ENCODE results near the gene GCK. TPM values are rescaled to one million over a fixed set of nuclear protein-coding genes. Genes with fewer than 3 reads are reported as not detected.

The GCK gene
- total and polyA plus RNA-seq, 2 donors (not counting 1 experiment from before 2014, with no cell fraction given) = 0.22 to 0.24 TPM

- no peak for TF ChIP-seq CTCF (IDR thresholded peaks at IDR 0.05)
- no peak for TF ChIP-seq EZH2 (IDR thresholded peaks at IDR 0.05; ENCODE audit: borderline replicate concordance, insufficient read depth, low read depth, low read length, poor library complexity, severe bottlenecking)
- WGBS (ENCODE audit: insufficient coverage) = 94% methylated on average over 16 of the region's 16 CpGs
- Histone ChIP-seq H2AFZ (ENCODE audit: insufficient read depth, low read depth, low read length, poor library complexity, severe bottlenecking) (no peak overlapping the region), H3K79me2 (ENCODE audit: control insufficient read depth, insufficient read depth, low read length) (no peaks in the 10 kb centered on the region), H3K4me2 (replicated peaks; ENCODE audit: low read depth, low read length, poor library complexity, severe bottlenecking) (no peak overlapping the region), H3K4me1 (ENCODE audit: control insufficient read depth in 2 of 2, insufficient read depth in 2 of 2, low read length in 2 of 2) (no peaks in the 10 kb centered on the region), H3K4me3 (ENCODE audit: control extremely low read depth in 1 of 5, extremely low read depth in 1 of 5, insufficient read depth in 1 of 5, low read depth in 2 of 5, low read length in 4 of 5) (no peak overlapping the region), H3K27ac (ENCODE audit: low read length in 2 of 2) (no peak overlapping the region), H4K20me1 (ENCODE audit: control insufficient read depth, insufficient read depth, low read length, poor library complexity, severe bottlenecking) (no peaks in the 10 kb centered on the region), H3K36me3 (replicated peaks in 1 of 2; ENCODE audit: control extremely low read depth in 1 of 2, control insufficient read depth in 1 of 2, extremely low read depth in 1 of 2, insufficient read depth in 2 of 2, low read length in 1 of 2) (peaks cover 0 to 42% of the 10 kb centered on the region in 2 experiments), H3K9me3 (ENCODE audit: control extremely low read depth in 1 of 3, control insufficient read depth in 2 of 3, insufficient read depth in 1 of 3, low read length in 2 of 3) (no peaks in the 10 kb centered on the region), H3K9ac (ENCODE audit: low read length) (no peak overlapping the region), H3K27me3 (replicated peaks in 1 of 4; ENCODE audit: control extremely low read depth in 1 of 4, control insufficient read depth in 3 of 4, insufficient read depth in 4 of 4, low read length in 3 of 4) (no peaks in the 10 kb centered on the region)
- intact Hi-C loops (cut with micrococcal nuclease) = no loop called here
- POLR2A ChIA-PET = interaction anchor here (1.1 kb wide), 2 partner anchors 9 to 46 kb away, joined by 3 read pairs; partner anchors contain the start of gene PGAM2
- DNase-seq (no peak), ATAC-seq (ENCODE audit: low read depth) (no peak)
- H3K4me3 Mint-ChIP-seq = no peak overlapping the region
- no peaks in the 10 kb centered on the region for H3K27me3 Mint-ChIP-seq
- no peaks in the 10 kb centered on the region for H3K4me1 Mint-ChIP-seq
- no peaks in the 10 kb centered on the region for H3K9me3 Mint-ChIP-seq (ENCODE audit: insufficient read depth)
- no peak overlapping the region for H3K27ac Mint-ChIP-seq
- CTCF ChIA-PET = no interaction called here
Observed at GRCh38 chr7:44111761-44112160, 77.5 kb downstream of the GCK start.

GRCh38 chr7:44110719-44111635 lies 78.3 kb downstream of the GCK start:
- Histone ChIP-seq H3K9ac (ENCODE audit: low read length) (no peak overlapping the region), H2AFZ (ENCODE audit: insufficient read depth, low read depth, low read length, poor library complexity, severe bottlenecking) (no peak overlapping the region), H3K79me2 (ENCODE audit: control insufficient read depth, insufficient read depth, low read length) (no peaks in the 10 kb centered on the region), H3K4me2 (replicated peaks; ENCODE audit: low read depth, low read length, poor library complexity, severe bottlenecking) (no peak overlapping the region), H3K9me3 (ENCODE audit: control extremely low read depth in 1 of 3, control insufficient read depth in 2 of 3, insufficient read depth in 1 of 3, low read length in 2 of 3) (no peaks in the 10 kb centered on the region), H4K20me1 (ENCODE audit: control insufficient read depth, insufficient read depth, low read length, poor library complexity, severe bottlenecking) (no peaks in the 10 kb centered on the region), H3K27me3 (replicated peaks in 1 of 4; ENCODE audit: control extremely low read depth in 1 of 4, control insufficient read depth in 3 of 4, insufficient read depth in 4 of 4, low read length in 3 of 4) (no peaks in the 10 kb centered on the region), H3K27ac (ENCODE audit: low read length in 2 of 2) (no peak overlapping the region), H3K4me1 (ENCODE audit: control insufficient read depth in 2 of 2, insufficient read depth in 2 of 2, low read length in 2 of 2) (peaks cover 0 to 5% of the 10 kb centered on the region in 2 donors), H3K36me3 (replicated peaks in 1 of 2; ENCODE audit: control extremely low read depth in 1 of 2, control insufficient read depth in 1 of 2, extremely low read depth in 1 of 2, insufficient read depth in 2 of 2, low read length in 1 of 2) (peaks cover 0 to 37% of the 10 kb centered on the region in 2 experiments), H3K4me3 (ENCODE audit: control extremely low read depth in 1 of 5, extremely low read depth in 1 of 5, insufficient read depth in 1 of 5, low read depth in 2 of 5, low read length in 4 of 5) (no peak overlapping the region)
- no peaks in the 10 kb centered on the region for H3K9me3 Mint-ChIP-seq (ENCODE audit: insufficient read depth)
- peaks cover 2% of the 10 kb centered on the region for H3K4me1 Mint-ChIP-seq
- WGBS (ENCODE audit: insufficient coverage) = 86% methylated on average over 22 of the region's 27 CpGs
- DNase-seq = no peak
- intact Hi-C loops (cut with micrococcal nuclease) = no loop called here
- TF ChIP-seq CTCF (IDR thresholded peaks at IDR 0.05) (no peak), EZH2 (IDR thresholded peaks at IDR 0.05; ENCODE audit: borderline replicate concordance, insufficient read depth, low read depth, low read length, poor library complexity, severe bottlenecking) (no peak)
- no peak for ATAC-seq (ENCODE audit: low read depth)
- H3K27me3 Mint-ChIP-seq = no peaks in the 10 kb centered on the region
- POLR2A ChIA-PET = interaction anchor here (1.1 kb wide), 1 partner anchor 45 kb away, joined by 3 read pairs; the partner anchor contains the start of gene PGAM2
- H3K27ac Mint-ChIP-seq = no peak overlapping the region
- no peak overlapping the region for H3K4me3 Mint-ChIP-seq
- CTCF ChIA-PET = no interaction called here
